Mesothelial cell of epicardium (in vitro differentiated cells): Measurements from ENCODE around the gene KIRREL3. TPM values are rescaled to one million over a fixed set of nuclear protein-coding genes. Genes with fewer than 3 reads are reported as not detected.

Experiments used
- DNase-seq, 2 experiments: peaks; one replicate each; pipeline ENCODE4 v3.0.0; 2021; ENCODE audit warnings: low spot score in 2 of 2; ENCODE audit not compliant: unreplicated experiment in 2 of 2
- H3K27ac Mint-ChIP-seq: 2 replicates; pipeline ENCODE4 v1.8.0; 2021; ENCODE audit warnings: mixed read lengths
- H3K27me3 Mint-ChIP-seq: 2 replicates; pipeline ENCODE4 v1.8.0; 2021; ENCODE audit warnings: low read depth, mixed read lengths
- H3K36me3 Mint-ChIP-seq: 2 replicates; pipeline ENCODE4 v1.8.0; 2021; ENCODE audit warnings: mixed read lengths
- H3K4me1 Mint-ChIP-seq: 2 replicates; pipeline ENCODE4 v1.8.0; 2021; ENCODE audit warnings: mixed read lengths
- H3K4me3 Mint-ChIP-seq: 2 replicates; pipeline ENCODE4 v1.8.0; 2021; ENCODE audit warnings: mild to moderate bottlenecking, moderate library complexity, mixed read lengths
- H3K9me3 Mint-ChIP-seq: 2 replicates; pipeline ENCODE4 v1.8.0; 2021; ENCODE audit warnings: mixed read lengths
- CTCF ChIP-seq: fragments of 200-600 bp; sonication (generic); IDR thresholded peaks from one replicate; pipeline ENCODE4 v1.5.0; 2021; ENCODE audit warnings: antibody characterized with exemption; ENCODE audit not compliant: unreplicated experiment
- total RNA-seq: library from RNA; stranded (reverse); gene quantifications from 3 replicates; pipeline ENCODE4 v1.2.1, GENCODE V29; 2021

Gene KIRREL3
- total RNA-seq, 1 donor from 2014 or later: 0.31 TPM

DNA sequence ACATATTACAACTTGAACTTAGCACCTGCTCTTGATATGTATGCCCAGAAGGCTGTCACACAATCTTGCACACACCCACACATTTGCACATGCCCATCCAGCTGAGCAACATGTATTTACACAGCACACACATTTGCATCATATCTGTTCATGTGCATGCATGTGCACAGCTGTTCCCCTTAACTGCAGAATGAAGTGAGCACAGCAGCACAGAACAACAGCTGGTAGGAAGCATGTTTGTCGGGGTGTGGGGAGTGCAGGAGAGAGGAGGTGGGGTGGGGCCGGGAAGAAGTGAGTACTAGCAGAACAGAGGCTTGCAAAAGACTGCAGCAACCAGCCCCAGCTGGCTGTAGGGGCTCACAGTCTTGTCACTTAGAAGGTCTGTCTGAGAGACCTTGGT lies 296.5 kb downstream of the KIRREL3 start:
- peak overlapping the region; percentile 2 for H3K27ac Mint-ChIP-seq
- peaks cover 4% of the 10 kb centered on the region for H3K27me3 Mint-ChIP-seq
- DNase-seq: no peak
- no peak overlapping the region for H3K4me3 Mint-ChIP-seq
- no peaks in the 10 kb centered on the region for H3K9me3 Mint-ChIP-seq
- TF ChIP-seq CTCF: no peak
- H3K36me3 Mint-ChIP-seq: no peaks in the 10 kb centered on the region
- peaks cover 16% of the 10 kb centered on the region for H3K4me1 Mint-ChIP-seq

GRCh38 chr11:126703662-126704061 lies 296.9 kb downstream of the KIRREL3 start:
- Mint-ChIP-seq H3K27me3 (peaks cover under 1% of the 10 kb centered on the region), H3K27ac (peak overlapping the region; percentile 2), H3K36me3 (no peaks in the 10 kb centered on the region), H3K4me1 (peaks cover 16% of the 10 kb centered on the region), H3K4me3 (no peak overlapping the region), H3K9me3 (no peaks in the 10 kb centered on the region)
- no peak for TF ChIP-seq CTCF
- no peak for DNase-seq

DNA sequence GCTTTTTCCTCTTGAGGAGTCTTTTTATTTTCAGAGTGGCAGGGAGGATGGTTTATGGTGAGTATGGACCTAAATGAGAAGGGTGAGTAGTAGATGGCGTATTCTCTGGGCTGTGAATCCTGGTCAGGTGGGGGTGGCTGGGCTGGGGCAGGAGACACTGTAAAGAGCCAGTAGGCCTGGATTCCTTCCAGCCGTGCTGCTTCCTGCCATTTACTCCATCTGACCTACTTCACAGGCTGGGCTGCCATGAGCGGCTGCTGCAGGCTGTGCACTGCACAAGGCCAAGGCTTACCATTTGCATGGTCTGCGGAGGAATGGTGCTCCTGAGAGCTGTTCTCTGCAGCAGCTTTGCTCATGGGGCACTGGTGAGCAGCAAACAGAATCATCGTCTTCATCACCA lies 297.6 kb downstream of the KIRREL3 start:
- Mint-ChIP-seq H3K4me3 (no peak overlapping the region), H3K4me1 (peaks cover 16% of the 10 kb centered on the region), H3K36me3 (no peaks in the 10 kb centered on the region), H3K27me3 (peaks cover 5% of the 10 kb centered on the region), H3K9me3 (no peaks in the 10 kb centered on the region), H3K27ac (no peak overlapping the region)
- DNase-seq: no peak
- no peak for TF ChIP-seq CTCF

DNA sequence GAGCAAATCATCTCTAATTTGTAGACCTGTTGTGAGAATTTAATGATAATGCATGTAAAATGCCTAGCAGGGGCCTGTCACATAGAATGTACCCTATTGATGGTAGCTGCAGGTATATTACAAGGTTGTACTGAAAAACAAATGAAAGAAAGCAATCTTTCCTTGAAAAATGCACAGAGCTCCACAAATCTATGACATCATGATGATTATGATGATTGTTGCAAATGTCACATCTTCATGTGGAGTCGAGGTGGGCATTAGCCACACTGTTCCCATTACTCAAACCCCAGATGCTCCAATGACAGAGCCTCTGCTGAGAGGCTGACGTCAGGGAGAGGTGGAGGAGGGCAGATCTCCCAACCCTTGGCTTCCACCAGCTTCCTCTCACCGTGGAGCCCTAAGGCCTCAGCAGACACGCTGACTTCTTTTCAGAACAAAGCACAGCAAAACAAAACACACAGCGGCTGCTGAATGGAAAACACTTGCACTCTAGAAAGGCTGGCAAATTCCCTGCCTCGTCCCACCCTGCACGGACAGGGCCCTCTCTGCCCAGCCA lies 298.3 kb downstream of the KIRREL3 start:
- Mint-ChIP-seq H3K4me1 (peaks cover 16% of the 10 kb centered on the region), H3K27ac (no peak overlapping the region), H3K9me3 (no peaks in the 10 kb centered on the region), H3K4me3 (no peak overlapping the region), H3K36me3 (no peaks in the 10 kb centered on the region), H3K27me3 (peaks cover 10% of the 10 kb centered on the region)
- TF ChIP-seq CTCF: no peak
- no peak for DNase-seq

GRCh38 chr11:126701520-126701897 lies 299.1 kb downstream of the KIRREL3 start:
- Mint-ChIP-seq H3K4me3 (no peak overlapping the region), H3K36me3 (no peaks in the 10 kb centered on the region), H3K4me1 (peaks cover 16% of the 10 kb centered on the region), H3K27me3 (peaks cover 17% of the 10 kb centered on the region), H3K9me3 (peaks cover under 1% of the 10 kb centered on the region), H3K27ac (no peak overlapping the region)
- no peak for TF ChIP-seq CTCF
- DNase-seq: no peak
